ENCODE data around the gene GRM5.

Gene GRM5

GRCh38 chr11:88455974-88456373 lies 609.8 kb downstream of the GRM5 start:
- TF ChIP-seq CTCF (IDR thresholded peaks at IDR 0.05; ENCODE audit: low read depth, low read length, missing control alignments), result no peak
- DNase-seq (ENCODE audit: low read depth), result no peak
- no peak overlapping the region for H3K4me3 ChIP-seq (ENCODE audit: low read depth, low read length)

GRCh38 chr11:88454881-88455280 lies 610.9 kb downstream of the GRM5 start:
- no peak overlapping the region for H3K4me3 ChIP-seq (ENCODE audit: low read depth, low read length)
- no peak for DNase-seq (ENCODE audit: low read depth)
- no peak for TF ChIP-seq CTCF (IDR thresholded peaks at IDR 0.05; ENCODE audit: low read depth, low read length, missing control alignments)

Measured in GM12864 (cell line).